Vagina (tissue), 2 donors: ENCODE measurements around the gene ARFGAP2.
A peak's percentile ranks its signal among the peaks of the same experiment; 100 is the strongest.
"Not testable (repeated sequence)": the region's sequence is repeated elsewhere in the genome, so short reads cannot be mapped to it uniquely, and the experiment has no call there.

ENCODE experiments used
- POLR2A ChIP-seq, 2 donors: fragments of 450-650 bp; IDR thresholded peaks; one replicate each; pipeline ENCODE4 v1.6.1; 2017; ENCODE audit warnings: antibody characterized with exemption in 2 of 2, mild to moderate bottlenecking in 2 of 2, moderate library complexity in 2 of 2
- POLR2AphosphoS5 ChIP-seq, 2 donors: sonication (generic); formaldehyde crosslinking; IDR thresholded peaks; one replicate each; pipeline ENCODE4 v1.9.0; 2017; ENCODE audit warnings: antibody characterized with exemption in 2 of 2, mild to moderate bottlenecking in 2 of 2, low read depth in 1 of 2; ENCODE audit not compliant: insufficient read depth in 1 of 2
- TF ChIP-seq, protein P1 (sequence below), 3 experiments: fragments of 450-650 bp in 2 of 3; fragments of 200-600 bp in 1 of 3; sonication (generic) in 1 of 3; IDR thresholded peaks; one replicate each; pipeline ENCODE4 v1.5.1; 2017 to 2019; ENCODE audit warnings: antibody characterized with exemption in 3 of 3, mild to moderate bottlenecking in 2 of 3, moderate library complexity in 2 of 3

DNA sequence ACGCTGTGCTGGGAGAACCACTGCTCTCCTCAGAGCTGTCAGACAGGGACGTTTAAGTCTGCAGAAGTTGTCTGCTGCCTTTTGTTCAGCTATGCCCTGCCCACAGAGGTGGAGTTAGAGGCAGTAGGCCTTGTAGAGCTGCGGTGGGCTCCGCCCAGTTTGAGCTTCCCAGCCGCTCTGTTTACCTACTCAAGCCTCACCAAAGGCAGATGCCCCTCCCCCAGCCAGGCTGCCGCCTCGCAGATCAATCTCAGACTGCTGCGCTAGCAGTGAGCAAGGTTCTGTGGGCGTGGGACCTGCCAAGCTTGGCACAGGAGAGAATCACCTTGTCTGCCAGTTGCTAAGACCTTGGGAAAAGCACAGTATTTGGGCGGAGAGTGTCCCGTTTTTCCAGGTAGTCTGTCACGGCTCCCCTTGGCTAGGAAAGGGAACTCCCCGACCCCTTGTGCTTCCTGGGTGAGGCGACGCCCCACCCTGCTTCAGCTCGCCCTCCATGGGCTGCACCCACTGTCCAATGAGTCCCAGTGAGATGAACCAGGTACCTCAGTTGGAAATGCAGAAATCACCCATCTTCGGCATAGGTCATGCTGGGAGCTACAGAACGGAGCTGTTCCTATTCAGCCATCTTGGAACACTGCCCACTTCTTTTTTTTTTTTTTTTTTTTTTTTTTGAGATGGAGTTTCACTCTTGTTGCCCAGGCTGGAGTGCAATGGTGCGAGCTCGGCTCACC lies 57.6 kb downstream of the ARFGAP2 start:
- TF ChIP-seq, protein P1, sequence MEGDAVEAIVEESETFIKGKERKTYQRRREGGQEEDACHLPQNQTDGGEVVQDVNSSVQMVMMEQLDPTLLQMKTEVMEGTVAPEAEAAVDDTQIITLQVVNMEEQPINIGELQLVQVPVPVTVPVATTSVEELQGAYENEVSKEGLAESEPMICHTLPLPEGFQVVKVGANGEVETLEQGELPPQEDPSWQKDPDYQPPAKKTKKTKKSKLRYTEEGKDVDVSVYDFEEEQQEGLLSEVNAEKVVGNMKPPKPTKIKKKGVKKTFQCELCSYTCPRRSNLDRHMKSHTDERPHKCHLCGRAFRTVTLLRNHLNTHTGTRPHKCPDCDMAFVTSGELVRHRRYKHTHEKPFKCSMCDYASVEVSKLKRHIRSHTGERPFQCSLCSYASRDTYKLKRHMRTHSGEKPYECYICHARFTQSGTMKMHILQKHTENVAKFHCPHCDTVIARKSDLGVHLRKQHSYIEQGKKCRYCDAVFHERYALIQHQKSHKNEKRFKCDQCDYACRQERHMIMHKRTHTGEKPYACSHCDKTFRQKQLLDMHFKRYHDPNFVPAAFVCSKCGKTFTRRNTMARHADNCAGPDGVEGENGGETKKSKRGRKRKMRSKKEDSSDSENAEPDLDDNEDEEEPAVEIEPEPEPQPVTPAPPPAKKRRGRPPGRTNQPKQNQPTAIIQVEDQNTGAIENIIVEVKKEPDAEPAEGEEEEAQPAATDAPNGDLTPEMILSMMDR (IDR thresholded peaks at IDR 0.05), result not testable (repeated sequence)
- peak in 1 of 2 donors; percentile 19 for TF ChIP-seq POLR2AphosphoS5 (IDR thresholded peaks at IDR 0.05; ENCODE audit: insufficient read depth in 1 of 2, low read depth in 1 of 2)
- not testable (repeated sequence) for TF ChIP-seq POLR2A (IDR thresholded peaks at IDR 0.05)
